Astrocyte (in vitro differentiated cells and primary cell): Measurements from ENCODE around the gene SLPI.

Experiments
- EZH2 ChIP-seq: IDR thresholded peaks from 2 replicates; pipeline ENCODE4 v1.6.1; 2012; ENCODE audit warnings: mild to moderate bottlenecking, low read length, inconsistent platforms; ENCODE audit not compliant: insufficient read depth
- TF ChIP-seq, protein P1 (sequence below): IDR thresholded peaks from 2 replicates; pipeline ENCODE4 v1.5.1; 2011; ENCODE audit warnings: low read depth, mild to moderate bottlenecking, inconsistent platforms, low read length, moderate library complexity; ENCODE audit not compliant: insufficient read depth

DNA sequence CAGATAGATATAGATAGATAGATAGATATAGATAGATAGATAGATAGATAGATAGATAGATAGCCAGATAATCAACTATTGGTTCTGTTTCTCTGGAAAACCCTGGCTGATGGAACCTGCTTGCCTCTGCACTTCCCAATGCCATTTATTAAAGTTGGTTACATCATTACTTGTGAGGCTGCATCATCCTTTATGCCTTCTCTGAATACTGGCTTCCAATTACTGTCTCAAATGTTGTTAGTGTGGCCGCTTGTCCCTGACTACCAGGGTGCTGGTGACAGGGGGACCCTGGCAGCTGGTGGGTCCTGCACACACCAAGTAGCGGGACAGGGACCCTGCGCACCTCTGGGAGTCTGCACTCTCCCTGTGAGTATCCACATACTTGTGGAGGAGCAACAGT is 3.9 kb upstream of the SLPI start:
- TF ChIP-seq, protein P1, sequence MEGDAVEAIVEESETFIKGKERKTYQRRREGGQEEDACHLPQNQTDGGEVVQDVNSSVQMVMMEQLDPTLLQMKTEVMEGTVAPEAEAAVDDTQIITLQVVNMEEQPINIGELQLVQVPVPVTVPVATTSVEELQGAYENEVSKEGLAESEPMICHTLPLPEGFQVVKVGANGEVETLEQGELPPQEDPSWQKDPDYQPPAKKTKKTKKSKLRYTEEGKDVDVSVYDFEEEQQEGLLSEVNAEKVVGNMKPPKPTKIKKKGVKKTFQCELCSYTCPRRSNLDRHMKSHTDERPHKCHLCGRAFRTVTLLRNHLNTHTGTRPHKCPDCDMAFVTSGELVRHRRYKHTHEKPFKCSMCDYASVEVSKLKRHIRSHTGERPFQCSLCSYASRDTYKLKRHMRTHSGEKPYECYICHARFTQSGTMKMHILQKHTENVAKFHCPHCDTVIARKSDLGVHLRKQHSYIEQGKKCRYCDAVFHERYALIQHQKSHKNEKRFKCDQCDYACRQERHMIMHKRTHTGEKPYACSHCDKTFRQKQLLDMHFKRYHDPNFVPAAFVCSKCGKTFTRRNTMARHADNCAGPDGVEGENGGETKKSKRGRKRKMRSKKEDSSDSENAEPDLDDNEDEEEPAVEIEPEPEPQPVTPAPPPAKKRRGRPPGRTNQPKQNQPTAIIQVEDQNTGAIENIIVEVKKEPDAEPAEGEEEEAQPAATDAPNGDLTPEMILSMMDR = no peak
- no peak for TF ChIP-seq EZH2
